Pancreas (tissue), 10 donors: ENCODE results near the gene DENND4B. TPM values are rescaled to one million over a fixed set of nuclear protein-coding genes. Genes with fewer than 3 reads are reported as not detected.

ENCODE experiments used
- ATAC-seq, 4 donors: fragments of 200-7000 bp; cut with Tn5 transposase; one replicate each; pipeline versions ENCODE4 v1.8.0 to v1.9.1; 2020; ENCODE audit warnings: mild to moderate bottlenecking in 4 of 4, moderate library complexity in 4 of 4
- DNase-seq, 6 donors: peaks; one replicate each; pipeline ENCODE4 v3.0.0-alpha.2; 2020
- FAIRE-seq: peaks from 2 replicates; lab custom pipeline; 2012; peaks lifted over from hg19 to GRCh38; lab: Jason Lieb, UNC
- H3K27ac ChIP-seq, 4 donors: fragments of 200-600 bp; sonication (generic); 1 replicate in 3 of 4; 2 replicates in 1 of 4; pipeline versions ENCODE4 v1.5.0 to v1.8.0; 2020
- H3K27me3 ChIP-seq, 4 donors: fragments of 200-600 bp; one replicate each; pipeline ENCODE4 v1.8.0; 2021
- H3K36me3 ChIP-seq, 3 donors: fragments of 200-600 bp; sonication (generic) in 1 of 3; one replicate each; pipeline versions ENCODE4 v1.5.0 to v1.8.0; 2020 to 2021
- H3K4me1 ChIP-seq, 3 donors: fragments of 200-600 bp; one replicate each; pipeline ENCODE4 v1.8.0; 2021
- H3K4me3 ChIP-seq, 4 donors: fragments of 200-600 bp; sonication (generic) in 2 of 4; one replicate each; pipeline versions ENCODE4 v1.5.0 to v1.8.0; 2020 to 2021
- H3K9me3 ChIP-seq, 4 donors: fragments of 200-600 bp; one replicate each; pipeline ENCODE4 v1.8.0; 2021
- CTCF ChIP-seq, 4 donors: fragments of 200-600 bp; sonication (generic) in 3 of 4; IDR thresholded peaks; one replicate each; pipeline versions ENCODE4 v1.5.0 to v1.8.0; 2021; ENCODE audit warnings: antibody characterized with exemption in 4 of 4
- WGBS, 2 donors: extraction: QIAGEN DNeasy Blood & Tissue Kit; methylation state at CpG; one replicate each; pipeline ENCODE4 v1.1.7; 2013; 5-methylcytosine and 5-hydroxymethylcytosine counted together
- intact Hi-C, 3 donors: fragments of 100-400 bp; cut with DNase I; formaldehyde crosslinking; loops; one replicate each; pipeline versions ENCODE4 v1.11.1 to v1.14.2; 2022
- polyA plus RNA-seq, 2 donors: library from polyadenylated mRNA; stranded (reverse); fragments of 200-250 nt; gene quantifications; one replicate each; pipeline ENCODE4 v1.2.3, GENCODE V29; 2013
- total RNA-seq, 6 donors: library from RNA; stranded (reverse); fragmentation: NEBNext Ultra II Directional in 4 of 6; extraction: Animal tissue kit (Norgen Biotek cat#: 25700) in 4 of 6; gene quantifications; one replicate each; pipeline versions ENCODE4 v1.2.1 to v1.2.4, GENCODE V29; 2021 to 2023
- donor health status: healthy with polysubstance abuse.
- donor health status: DM: no; HTN: no; CAD: no; lungs with moderate emphysema.
- donor health status: DM: no; HTN: no; CAD: no.
- donor health status: control.
- donor health status: control.
- donor health status: Bipolar disorder and iron deficiency.
- donor health status: DM: yes; HTN: yes; CAD: no.
- donor health status: DM: no; HTN: no; CAD: no.
- donor health status: DM: no; HTN: no; CAD: no.
- donor health status: DM: yes; HTN: yes; CAD: no.

The DENND4B gene
- total and polyA plus RNA-seq, 8 donors: 17.8 to 57.0 (median 23.9) TPM

- DNase-seq (peak in 5 of 6 donors; percentile 34 to 88 (median 75)), ATAC-seq (peak; percentile 41 to 65 (median 58)), FAIRE-seq (no peak)
- peak overlapping the region; percentile 65 to 87 (median 68) for H3K27ac ChIP-seq
- no peaks in the 10 kb centered on the region for H3K36me3 ChIP-seq
- H3K27me3 ChIP-seq: no peaks in the 10 kb centered on the region
- 0 to 1% methylated on average over 37 to 77 of the region's 86 CpGs for WGBS, 2 donors
- H3K4me3 ChIP-seq: peak overlapping the region; percentile 63 to 75 (median 68)
- no peak for TF ChIP-seq CTCF (IDR thresholded peaks at IDR 0.05)
- no peaks in the 10 kb centered on the region for H3K9me3 ChIP-seq
- peaks cover 3 to 20% (median 8%) of the 10 kb centered on the region in 3 donors for H3K4me1 ChIP-seq
- intact Hi-C loops: no loop called here
Measured at GRCh38 chr1:153922076-153922971, 24.2 kb downstream of the DENND4B start.

GRCh38 chr1:153921803-153922075 lies 24.8 kb downstream of the DENND4B start:
- ATAC-seq (no peak), DNase-seq (no peak), FAIRE-seq (no peak)
- WGBS, 2 donors: 1% methylated on average over 10 of the region's 10 CpGs
- no peaks in the 10 kb centered on the region for H3K27me3 ChIP-seq
- no peak for TF ChIP-seq CTCF (IDR thresholded peaks at IDR 0.05)
- no peaks in the 10 kb centered on the region for H3K9me3 ChIP-seq
- intact Hi-C loops: no loop called here
- peak overlapping the region in 2 of 4 donors; percentile 69 to 87 for H3K27ac ChIP-seq
- peak overlapping the region; percentile 63 to 75 (median 68) for H3K4me3 ChIP-seq
- no peaks in the 10 kb centered on the region for H3K36me3 ChIP-seq
- H3K4me1 ChIP-seq: peaks cover 3 to 20% (median 8%) of the 10 kb centered on the region in 3 donors

DNA sequence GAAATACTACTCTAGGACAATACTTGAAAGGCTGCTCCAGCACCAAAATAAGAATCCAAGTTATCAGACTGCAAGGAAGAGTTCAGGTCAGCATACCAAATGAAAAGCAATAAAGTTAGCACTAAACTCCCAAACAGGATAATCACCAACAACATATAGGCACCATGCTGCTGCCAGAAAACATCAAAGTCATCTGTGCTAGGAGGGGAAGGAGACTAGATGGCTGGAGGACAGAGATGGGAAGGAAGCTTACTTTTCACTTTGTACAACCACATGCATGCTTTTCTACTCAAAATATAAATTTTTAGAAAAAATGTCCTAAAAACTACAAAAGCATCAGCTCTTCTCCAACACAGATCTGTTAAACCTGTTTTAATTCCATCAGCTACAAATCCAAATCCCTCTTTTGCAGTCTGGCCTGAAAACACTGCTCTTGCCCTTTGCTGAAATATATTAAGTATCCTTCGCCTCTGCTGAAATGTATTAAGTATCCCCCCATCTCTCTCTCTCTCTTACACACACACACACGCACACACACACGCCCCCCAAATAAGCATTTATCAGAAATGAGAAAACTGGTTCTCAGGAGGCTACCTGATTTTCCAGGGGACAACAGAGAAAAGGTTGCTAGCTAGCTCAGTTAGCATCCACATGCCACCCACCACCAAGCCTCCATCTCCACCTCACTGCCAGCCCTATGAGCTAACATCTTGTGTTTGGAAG lies 25.3 kb downstream of the DENND4B start:
- H3K4me3 ChIP-seq: peak overlapping the region in 3 of 4 donors; percentile 63 to 75 (median 74)
- ATAC-seq (no peak), DNase-seq (no peak), FAIRE-seq (no peak)
- no peak overlapping the region for H3K27ac ChIP-seq
- WGBS, 2 donors: 20 to 31% methylated on average over 3 of the region's 3 CpGs
- intact Hi-C loops: no loop called here
- H3K27me3 ChIP-seq: no peaks in the 10 kb centered on the region
- H3K36me3 ChIP-seq: no peaks in the 10 kb centered on the region
- TF ChIP-seq CTCF (IDR thresholded peaks at IDR 0.05): no peak
- H3K9me3 ChIP-seq: no peaks in the 10 kb centered on the region
- peaks cover 3 to 20% (median 8%) of the 10 kb centered on the region in 3 donors for H3K4me1 ChIP-seq

GRCh38 chr1:153919876-153920852 lies 26.4 kb downstream of the DENND4B start:
- no peak for FAIRE-seq
- intact Hi-C loops: no loop called here
- no peaks in the 10 kb centered on the region for H3K9me3 ChIP-seq

More at GRCh38 chr1:153919876-153920852, 26.4 kb downstream of the DENND4B start:
- H3K4me1 ChIP-seq: peaks cover 3 to 20% (median 8%) of the 10 kb centered on the region in 3 donors
- no peak for TF ChIP-seq CTCF (IDR thresholded peaks at IDR 0.05)
- H3K27me3 ChIP-seq: no peaks in the 10 kb centered on the region
- peak overlapping the region in 1 of 4 donors; percentile 74 for H3K4me3 ChIP-seq
- H3K27ac ChIP-seq: no peak overlapping the region
- no peak for DNase-seq
- ATAC-seq: no peak
- WGBS, 2 donors: 42% methylated on average over 4 of the region's 4 CpGs
- no peaks in the 10 kb centered on the region for H3K36me3 ChIP-seq
